A549 treated with dexamethasone at 1 μM for 4 hours (cell line): ENCODE data around the gene KRT25. TPM values are rescaled to one million over a fixed set of nuclear protein-coding genes. Genes with fewer than 3 reads are reported as not detected.

Experiments used
- total RNA-seq: library from RNA; stranded (reverse); fragments of 200-300 nt; extraction: Qiagen RNA extraction; gene quantifications from 5 replicates; pipeline ENCODE4 v1.2.3, GENCODE V29; 2022

The KRT25 gene, protein sequence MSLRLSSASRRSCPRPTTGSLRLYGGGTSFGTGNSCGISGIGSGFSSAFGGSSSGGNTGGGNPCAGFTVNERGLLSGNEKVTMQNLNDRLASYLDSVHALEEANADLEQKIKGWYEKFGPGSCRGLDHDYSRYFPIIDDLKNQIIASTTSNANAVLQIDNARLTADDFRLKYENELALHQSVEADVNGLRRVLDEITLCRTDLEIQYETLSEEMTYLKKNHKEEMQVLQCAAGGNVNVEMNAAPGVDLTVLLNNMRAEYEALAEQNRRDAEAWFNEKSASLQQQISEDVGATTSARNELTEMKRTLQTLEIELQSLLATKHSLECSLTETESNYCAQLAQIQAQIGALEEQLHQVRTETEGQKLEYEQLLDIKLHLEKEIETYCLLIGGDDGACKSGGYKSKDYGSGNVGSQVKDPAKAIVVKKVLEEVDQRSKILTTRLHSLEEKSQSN
- not detected in 5 replicates for total RNA-seq

DNA sequence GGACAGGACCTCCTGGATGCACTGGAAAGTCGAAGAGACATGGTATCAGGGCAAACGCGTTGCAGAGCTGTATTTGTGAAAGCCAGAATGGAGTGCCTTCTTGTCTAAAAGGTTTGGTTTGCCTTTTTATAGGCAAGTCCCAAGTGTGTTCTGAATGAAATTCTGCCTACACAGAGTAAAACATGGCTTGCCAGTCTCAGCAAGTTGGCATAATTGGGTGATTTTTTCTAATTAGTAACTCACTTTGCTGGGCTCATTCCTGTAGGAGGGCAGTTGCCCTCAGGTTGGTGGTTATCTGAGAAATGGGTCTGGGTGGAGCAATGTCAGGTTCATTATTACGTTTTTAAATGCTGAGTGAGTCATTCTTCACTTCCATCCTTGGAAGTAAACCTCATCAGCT is at the start of gene KRT25:
TSS of gene KRT25 (minus strand) at position 101 of the 400 bp plus-strand sequence. CDS start at position 41, 60 bp downstream.

DNA sequence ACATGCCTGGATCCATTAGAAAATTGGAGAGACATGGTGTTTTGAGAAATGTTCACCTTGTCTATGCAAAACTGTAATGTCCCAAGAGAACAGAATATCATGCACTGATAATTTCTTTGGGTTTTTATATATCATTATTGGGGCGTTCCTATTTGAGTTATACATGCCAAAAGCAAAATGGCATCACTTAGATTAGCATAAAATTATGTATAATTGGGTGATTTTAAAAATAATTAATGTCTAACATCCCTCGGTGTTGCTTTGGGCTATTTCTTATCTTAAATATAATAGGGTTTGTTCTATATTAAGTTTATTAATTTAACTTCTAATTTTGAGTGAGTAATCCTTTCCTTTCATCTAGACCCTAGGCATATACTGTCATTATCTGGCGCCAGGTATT is 44.7 kb upstream of the KRT25 start, which contains the start of gene KRT28:
TSS of gene KRT28 (minus strand) at position 101 of the 400 bp plus-strand sequence. CDS start at position 35, 66 bp downstream.

DNA sequence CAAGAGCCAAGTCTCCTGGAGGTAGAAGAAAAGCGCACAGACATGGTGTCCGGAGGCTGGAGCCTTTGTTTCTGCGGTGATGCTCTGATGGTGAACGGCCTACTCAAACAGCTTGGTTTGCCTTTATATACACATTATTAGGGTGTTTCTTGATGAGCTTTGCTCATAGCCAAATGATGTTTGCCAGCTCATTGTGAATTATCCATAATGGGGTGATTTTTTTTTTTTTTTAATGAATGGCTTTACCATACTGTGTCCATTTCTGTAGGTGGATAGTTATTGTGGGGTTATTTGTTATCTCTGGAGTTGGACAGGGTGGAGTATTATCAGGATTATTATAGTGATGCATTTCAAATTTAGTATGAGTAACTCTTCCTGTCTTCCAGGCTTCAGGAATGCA is 27.3 kb upstream of the KRT25 start, which contains the start of gene KRT27:
TSS of gene KRT27 (minus strand) at position 101 of the 400 bp plus-strand sequence. CDS start at position 44, 57 bp downstream.

DNA sequence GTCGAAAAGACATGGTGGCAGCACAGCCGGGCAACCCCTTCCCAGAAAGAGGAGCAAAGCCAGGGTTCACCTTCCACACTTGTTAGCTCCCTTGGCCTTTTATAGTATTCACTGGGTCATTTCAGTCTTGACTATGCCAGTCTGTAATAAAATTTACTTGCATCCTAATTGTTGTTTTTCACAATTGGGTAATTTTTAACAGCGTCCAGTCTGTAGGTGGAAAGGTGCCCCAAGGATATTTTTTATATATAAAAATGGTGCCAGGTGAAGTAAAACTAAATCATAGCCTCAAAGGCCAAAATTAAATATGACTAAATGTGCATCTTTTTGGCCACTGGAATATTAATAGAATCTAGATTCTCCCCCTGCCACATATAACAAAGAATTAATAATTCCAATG is 17.0 kb upstream of the KRT25 start, which contains the start of gene KRT26:
TSS of gene KRT26 (minus strand) at position 101 of the 400 bp plus-strand sequence. CDS start at position 13, 88 bp downstream.

DNA sequence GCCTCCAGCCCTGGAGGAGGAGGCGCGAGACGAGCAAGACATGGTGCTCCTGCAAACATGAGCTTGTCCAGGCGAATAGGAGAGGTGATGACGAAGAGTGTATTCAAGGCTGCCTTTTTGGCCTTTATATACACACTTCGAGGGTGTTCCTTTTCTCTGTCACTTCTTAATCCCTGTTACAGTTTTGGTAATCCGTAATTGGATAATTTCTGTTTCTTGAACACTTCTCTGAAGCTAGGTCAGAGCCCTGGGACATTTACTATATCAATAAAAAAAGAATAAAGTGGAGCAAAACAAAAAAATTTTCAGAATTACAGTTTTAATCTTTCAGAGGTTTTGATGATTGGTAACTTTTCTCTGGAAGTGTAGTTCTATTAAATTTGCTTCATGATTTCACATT is 51.5 kb downstream of the KRT25 start, which contains the start of gene KRT24:
TSS of gene KRT24 (minus strand) at position 101 of the 400 bp plus-strand sequence. CDS start at position 42, 59 bp downstream.

Other genes starting within 250 kb of the KRT25 start
- gene CCR7, start 189.9 kb downstream of the KRT25 start, total RNA-seq: 0.44 to 1.0 TPM (median 0.97 TPM) in 5 replicates
- 103 to 120 TPM (median 112 TPM) in 5 replicates for gene SMARCE1, start 107.5 kb downstream of the KRT25 start, total RNA-seq
- gene KRT222, start 90.2 kb downstream of the KRT25 start, total RNA-seq: 0.25 to 0.51 TPM (median 0.38 TPM) in 5 replicates
- not detected in 5 replicates for gene KRT24, start 51.6 kb downstream of the KRT25 start, total RNA-seq
- not detected in 5 replicates for gene KRT26, start 16.9 kb upstream of the KRT25 start, total RNA-seq
- 0.18 TPM in 1 of 5 replicates, not detected in the others for gene KRT27, start 27.2 kb upstream of the KRT25 start, total RNA-seq
- not detected in 5 replicates for gene KRT28, start 44.6 kb upstream of the KRT25 start, total RNA-seq
- 66.5 to 79.2 TPM (median 70.8 TPM) in 5 replicates for gene KRT10, start 67.3 kb upstream of the KRT25 start, total RNA-seq
- not detected in 5 replicates for gene KRT12, start 111.9 kb upstream of the KRT25 start, total RNA-seq
- 0.11 to 0.49 TPM (median 0.19 TPM) in 5 replicates for gene KRT20, start 129.9 kb upstream of the KRT25 start, total RNA-seq
- 0.07 to 0.18 TPM (median 0.08 TPM) in 5 replicates for gene KRT23, start 182.3 kb upstream of the KRT25 start, total RNA-seq
- gene KRT39, start 211.6 kb upstream of the KRT25 start, total RNA-seq: not detected in 5 replicates
- gene KRT40, start 229.0 kb upstream of the KRT25 start, total RNA-seq: not detected in 5 replicates
- not detected in 5 replicates for gene KRTAP3-3, start 238.8 kb upstream of the KRT25 start, total RNA-seq
- 0.16 to 0.41 TPM (median 0.28 TPM) in 4 of 5 replicates, not detected in the other for gene KRTAP3-2, start 244.6 kb upstream of the KRT25 start, total RNA-seq